ENCODE results near the gene WASL.

WASL gene

GRCh38 chr7:123690550-123690949 is 58.3 kb downstream of the WASL start:
- DNase-seq (ENCODE audit: low read depth) = no peak

GRCh38 chr7:123689250-123689649 is 59.6 kb downstream of the WASL start:
- no peak for DNase-seq (ENCODE audit: low read depth)

- DNase-seq (ENCODE audit: low read depth) = no peak
Observed at GRCh38 chr7:123687727-123688126, 61.1 kb downstream of the WASL start.

- no peak for DNase-seq (ENCODE audit: low read depth)
Observed at GRCh38 chr7:123687161-123687560, 61.6 kb downstream of the WASL start.

DNA sequence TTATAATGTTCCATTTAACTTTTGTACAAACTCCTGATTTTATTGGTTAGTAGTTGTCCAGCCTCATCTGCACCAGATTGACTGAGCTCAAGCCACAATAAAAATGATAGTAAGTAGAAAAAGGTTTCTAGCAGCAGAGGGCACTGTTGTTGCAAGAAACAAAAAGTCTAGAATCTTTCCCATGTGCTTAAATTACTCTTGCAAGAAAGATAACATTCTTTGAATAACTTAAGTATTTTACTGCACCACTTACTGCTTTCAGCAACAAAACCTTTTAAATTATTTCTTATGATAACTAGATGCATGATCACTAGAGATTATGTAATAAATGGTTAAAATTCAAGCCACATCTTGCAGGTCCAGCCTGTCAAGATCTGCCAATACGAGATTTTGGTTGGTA is 66.1 kb downstream of the WASL start:
- no peak for DNase-seq (ENCODE audit: low read depth)

GRCh38 chr7:123681561-123681960 is 67.2 kb downstream of the WASL start:
- no peak for DNase-seq (ENCODE audit: low read depth)

- DNase-seq (ENCODE audit: low read depth) = no peak
Observed at GRCh38 chr7:123680580-123680979, 68.2 kb downstream of the WASL start.

- no peak for DNase-seq (ENCODE audit: low read depth)
Observed at GRCh38 chr7:123679614-123680013, 69.2 kb downstream of the WASL start.

GRCh38 chr7:123677061-123677715 is 71.6 kb downstream of the WASL start:
- DNase-seq (ENCODE audit: low read depth) = no peak

DNA sequence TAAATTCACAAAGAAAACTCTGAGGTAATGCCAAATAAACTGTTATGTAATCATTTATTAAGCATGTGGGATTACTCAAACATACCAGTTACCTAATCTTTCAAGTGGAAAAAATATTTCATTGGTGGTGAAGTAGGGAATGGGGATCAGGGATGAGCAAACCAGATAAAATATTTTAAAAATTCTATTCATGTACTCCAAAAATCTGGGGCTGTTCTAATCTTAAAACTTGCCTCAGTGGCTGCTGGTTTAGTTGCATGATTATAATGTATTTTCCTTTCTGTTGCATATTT is 73.7 kb downstream of the WASL start:
- DNase-seq (ENCODE audit: low read depth) = no peak

- no peak for DNase-seq (ENCODE audit: low read depth)
Observed at GRCh38 chr7:123674399-123675180, 74.2 kb downstream of the WASL start.

GRCh38 chr7:123673752-123674398 is 74.9 kb downstream of the WASL start:
- DNase-seq (ENCODE audit: low read depth) = no peak

- no peak for DNase-seq (ENCODE audit: low read depth)
Observed at GRCh38 chr7:123673137-123673732, 75.6 kb downstream of the WASL start.

GRCh38 chr7:123669485-123669884 is 79.3 kb downstream of the WASL start:
- no peak for DNase-seq (ENCODE audit: low read depth)

GRCh38 chr7:123666492-123666891 is 82.3 kb downstream of the WASL start:
- no peak for DNase-seq (ENCODE audit: low read depth)

- no peak for DNase-seq (ENCODE audit: low read depth)
Observed at GRCh38 chr7:123665896-123666295, 82.9 kb downstream of the WASL start.

GRCh38 chr7:123665157-123665556 is 83.6 kb downstream of the WASL start:
- DNase-seq (ENCODE audit: low read depth) = no peak

GRCh38 chr7:123663200-123663599 is 85.6 kb downstream of the WASL start:
- no peak for DNase-seq (ENCODE audit: low read depth)

GRCh38 chr7:123662755-123663154 is 86.0 kb downstream of the WASL start:
- DNase-seq (ENCODE audit: low read depth) = no peak

DNA sequence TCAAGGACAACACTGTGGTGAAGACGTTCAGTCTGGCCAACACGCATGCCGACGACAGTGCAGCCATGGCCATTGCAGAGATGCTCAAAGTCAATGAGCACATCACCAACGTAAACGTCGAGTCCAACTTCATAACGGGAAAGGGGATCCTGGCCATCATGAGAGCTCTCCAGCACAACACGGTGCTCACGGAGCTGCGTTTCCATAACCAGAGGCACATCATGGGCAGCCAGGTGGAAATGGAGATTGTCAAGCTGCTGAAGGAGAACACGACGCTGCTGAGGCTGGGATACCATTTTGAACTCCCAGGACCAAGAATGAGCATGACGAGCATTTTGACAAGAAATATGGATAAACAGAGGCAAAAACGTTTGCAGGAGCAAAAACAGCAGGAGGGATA is 86.5 kb downstream of the WASL start:
- DNase-seq (ENCODE audit: low read depth) = no peak

GRCh38 chr7:123661765-123662164 is 87.0 kb downstream of the WASL start:
- DNase-seq (ENCODE audit: low read depth) = no peak

GRCh38 chr7:123660514-123661354 is 88.1 kb downstream of the WASL start:
- DNase-seq (ENCODE audit: low read depth) = no peak

Data from activated T-helper 9 cell treated with anti-CD3 and anti-CD28 coated beads, Interleukin-2, amount 50 U/mL, for 16 hours (primary cell).